ENCODE measurements around the gene KLHL6.

Gene KLHL6

DNA sequence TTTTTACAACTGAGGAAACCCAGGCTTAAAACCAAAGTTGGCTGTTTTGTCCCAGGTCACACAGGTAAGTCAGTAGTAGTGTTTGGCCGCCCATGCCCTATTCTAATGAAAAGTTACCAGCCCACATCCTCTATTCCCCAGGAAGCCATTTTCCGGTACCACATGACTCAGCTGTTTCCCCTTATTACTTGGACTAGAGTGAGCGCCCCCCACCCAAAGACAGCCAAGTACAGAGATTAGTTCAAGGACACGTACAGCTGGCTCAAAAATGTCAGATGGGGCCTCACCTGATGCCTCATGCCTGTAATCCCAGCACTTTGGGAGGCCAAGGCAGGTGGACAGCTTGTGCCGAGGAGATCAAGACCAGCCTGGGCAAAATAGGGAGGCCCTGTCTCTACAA is 8.5 kb upstream of the KLHL6 start:
- DNase-seq: no peak

DNA sequence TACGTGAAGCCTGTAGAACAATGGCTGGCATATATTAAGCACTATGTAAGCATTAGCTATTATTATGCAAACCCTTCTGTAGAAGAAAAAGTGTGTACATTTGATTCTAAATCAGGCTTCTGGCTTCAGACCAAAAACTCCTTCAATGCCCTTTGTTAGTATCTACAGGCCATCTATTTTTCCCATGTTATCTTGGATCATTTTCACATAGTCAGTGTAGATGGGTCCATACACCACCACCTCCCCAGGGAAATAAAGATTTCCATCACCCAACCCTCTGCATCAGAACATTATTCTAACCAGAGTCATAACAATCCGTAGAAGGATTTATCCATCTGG is 8.0 kb upstream of the KLHL6 start:
- no peak for DNase-seq

DNA sequence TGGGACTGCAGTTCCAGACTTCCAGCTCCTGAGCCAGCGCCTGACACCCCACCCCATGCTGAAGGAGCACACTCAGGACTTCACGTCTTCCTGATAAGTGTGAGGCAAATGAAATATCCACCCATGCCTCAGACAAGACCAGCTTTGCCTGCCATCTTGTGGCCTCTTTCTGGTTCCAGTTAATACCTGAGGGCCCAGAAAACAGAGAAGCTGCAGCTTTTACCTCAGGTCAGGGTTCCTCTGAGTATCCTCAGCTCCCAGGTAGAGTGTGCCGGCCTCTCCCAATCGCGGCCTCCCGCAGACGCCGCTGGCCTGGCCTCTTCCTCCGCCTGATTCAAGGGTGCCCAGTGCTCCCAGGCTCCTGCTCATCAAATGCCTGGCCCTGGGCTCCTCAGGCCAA is 5.1 kb upstream of the KLHL6 start:
- no peak for DNase-seq

DNA sequence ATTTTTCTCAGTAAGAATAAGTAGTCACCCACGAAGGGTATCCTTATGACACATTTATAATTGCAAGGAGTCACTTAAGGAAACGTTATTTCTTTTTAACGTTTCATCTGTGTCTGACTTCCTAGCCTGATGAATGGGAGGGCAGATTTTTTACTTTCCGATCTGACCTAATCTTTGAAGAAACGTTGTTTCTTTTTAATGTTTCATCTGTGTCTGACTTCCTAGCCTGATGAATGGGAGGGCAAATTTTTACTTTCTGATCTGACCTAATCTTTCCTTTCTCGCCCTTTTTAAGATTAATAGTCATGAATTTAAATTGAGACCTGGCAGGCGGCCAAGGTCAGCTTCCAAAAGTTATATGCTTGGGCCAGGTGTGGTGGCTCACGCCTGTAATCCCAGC is 3.0 kb upstream of the KLHL6 start:
- DNase-seq: no peak

DNA sequence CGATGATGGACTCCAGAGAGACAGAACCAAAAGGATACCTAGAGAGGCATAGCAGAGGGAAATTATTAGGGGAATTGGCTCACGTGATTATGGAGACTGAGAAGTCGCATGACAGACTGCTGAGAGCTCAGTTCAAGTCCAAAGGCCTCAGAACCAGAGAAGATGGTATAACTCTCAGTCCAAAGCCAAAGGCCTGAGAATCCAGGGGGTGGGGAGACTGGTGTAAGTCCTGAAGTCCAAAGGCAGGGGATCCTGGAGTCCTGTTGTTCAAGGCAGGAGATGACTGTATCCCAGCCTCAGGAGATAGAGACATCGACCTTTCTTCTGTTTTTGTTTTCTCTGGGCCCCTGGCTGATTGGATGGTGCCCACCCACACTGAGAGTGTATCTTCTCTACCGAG is 1.2 kb upstream of the KLHL6 start:
- no peak for DNase-seq

DNA sequence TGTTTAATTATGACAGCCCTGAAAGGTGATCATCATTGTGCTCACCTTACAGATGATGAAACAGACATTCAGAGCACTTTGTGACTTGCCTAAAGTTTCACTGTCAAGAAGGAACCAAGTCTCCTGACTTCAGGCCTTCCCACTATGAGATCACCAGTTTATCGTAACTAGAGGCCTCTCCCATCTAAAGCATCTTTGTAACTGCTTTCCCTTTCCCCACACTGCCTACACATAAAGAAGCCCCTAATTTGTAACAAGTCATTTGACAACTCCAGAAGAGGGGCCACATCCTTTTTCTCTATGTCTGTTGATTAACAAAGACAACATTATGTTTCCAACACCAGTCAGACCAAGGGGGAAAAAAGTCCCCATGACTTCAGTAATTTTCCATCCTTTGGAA is 1.1 kb downstream of the KLHL6 start:
- DNase-seq: no peak

DNA sequence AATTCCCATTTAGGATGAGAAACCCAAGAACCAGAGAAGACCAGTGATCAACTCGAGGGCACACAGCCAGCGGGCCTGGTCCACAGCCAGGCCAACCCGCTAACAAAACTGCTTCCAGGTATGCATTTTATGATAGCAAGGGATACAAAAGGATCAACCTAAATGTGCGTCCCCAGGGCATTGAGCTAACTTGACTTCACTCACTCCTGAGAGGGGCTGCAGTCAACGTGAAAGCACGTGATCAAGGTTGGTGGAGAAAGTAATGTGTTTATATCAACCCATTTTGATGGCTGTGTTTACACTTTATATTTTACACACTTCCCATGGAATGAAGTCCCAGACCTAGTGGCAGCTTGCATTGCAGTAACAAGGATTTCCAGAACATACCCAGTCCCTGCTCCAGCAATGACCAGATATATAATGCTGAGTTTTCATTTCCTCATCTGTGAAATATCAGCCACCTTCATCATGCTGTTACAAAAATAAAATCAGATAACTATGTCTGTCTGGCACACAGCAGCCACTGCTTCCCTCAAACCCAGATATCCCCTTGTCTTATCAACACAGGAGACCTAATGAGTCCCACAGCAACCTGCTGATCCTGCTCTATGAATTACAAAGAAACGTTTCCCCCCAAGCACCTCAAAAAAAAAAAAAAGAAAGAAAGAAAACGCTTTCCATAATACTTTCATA is 2.0 kb downstream of the KLHL6 start:
- DNase-seq: no peak

DNA sequence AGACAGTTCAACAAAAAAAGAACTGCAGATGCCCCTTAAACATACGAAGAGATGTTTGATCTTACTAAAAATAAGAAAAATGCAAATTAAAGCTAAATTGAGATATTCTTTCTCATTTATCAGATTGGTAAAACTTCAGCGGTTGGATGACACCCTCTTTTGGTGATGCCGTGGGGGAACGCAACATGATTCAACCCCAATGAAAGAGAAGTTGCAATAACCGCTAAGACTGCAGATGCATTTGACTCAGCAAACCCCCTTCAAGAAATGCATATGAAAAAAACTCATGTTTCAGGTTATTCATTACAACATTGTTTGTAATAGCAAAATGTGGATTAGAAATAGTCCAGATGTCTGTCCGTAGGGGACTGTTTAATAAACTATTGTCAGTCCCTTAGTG is 3.6 kb downstream of the KLHL6 start:
- DNase-seq: no peak

DNA sequence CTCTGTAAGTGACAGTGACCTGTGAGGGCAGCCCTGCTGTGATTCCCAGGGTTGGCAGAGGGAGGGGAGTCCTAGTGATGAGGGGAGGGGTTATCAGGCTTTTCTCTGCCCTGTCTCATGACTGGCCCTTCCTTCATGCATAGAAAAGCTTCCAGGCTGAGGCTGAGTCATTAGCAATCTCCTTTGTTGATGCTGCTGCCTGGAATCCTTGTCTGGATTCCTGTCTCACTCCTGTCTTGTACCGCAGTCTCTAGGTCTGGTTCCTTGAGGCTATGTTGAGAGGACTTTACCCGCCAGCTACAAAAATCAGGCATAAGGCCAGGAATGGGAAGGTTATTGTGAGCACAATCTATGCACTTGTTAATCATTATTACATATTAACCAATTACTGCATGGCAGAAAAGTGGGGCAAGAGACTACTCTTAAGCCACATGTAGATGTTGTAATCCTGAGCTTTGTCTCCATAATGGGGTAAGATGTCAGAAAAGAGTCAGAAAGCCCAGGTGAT is 7.2 kb downstream of the KLHL6 start:
- no peak for DNase-seq

DNA sequence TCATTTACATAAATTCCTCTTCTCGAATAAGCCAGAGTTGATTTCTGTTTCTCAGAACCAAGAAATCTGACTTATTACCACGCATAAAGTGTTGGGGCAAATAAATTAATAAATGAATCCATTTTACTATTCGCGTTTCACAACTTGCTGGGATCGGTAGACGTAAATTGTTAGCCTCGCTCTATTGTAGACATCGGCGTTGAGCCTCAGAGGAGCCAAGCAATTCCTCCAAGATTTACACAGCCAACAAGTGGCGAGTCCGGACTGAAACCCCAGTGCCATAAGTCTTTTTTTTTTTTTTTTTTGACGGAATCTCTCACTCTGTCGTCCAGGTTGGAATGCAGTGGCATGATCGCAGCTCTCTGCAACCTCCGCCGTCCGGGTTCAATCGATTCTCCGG is 8.9 kb downstream of the KLHL6 start:
- DNase-seq: no peak

DNA sequence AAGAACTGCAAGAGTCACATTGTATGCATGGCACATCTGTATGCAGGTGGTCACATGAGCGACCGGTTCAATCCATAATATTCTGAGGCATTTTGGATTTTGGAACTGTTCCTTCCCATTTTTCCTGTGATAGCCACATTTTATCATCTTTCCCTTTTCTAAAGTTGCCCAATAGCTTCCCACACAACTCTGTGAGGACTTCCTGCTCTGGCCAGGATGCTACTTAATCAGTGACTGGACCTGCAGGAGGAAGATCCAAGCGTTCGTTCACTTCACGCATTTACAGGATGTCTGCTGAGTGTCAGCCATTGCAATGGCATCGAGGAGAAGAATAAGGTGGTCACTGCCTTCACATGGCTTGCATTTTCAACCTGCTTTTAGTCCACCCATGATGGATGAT is 9.8 kb downstream of the KLHL6 start:
- no peak for DNase-seq

DNA sequence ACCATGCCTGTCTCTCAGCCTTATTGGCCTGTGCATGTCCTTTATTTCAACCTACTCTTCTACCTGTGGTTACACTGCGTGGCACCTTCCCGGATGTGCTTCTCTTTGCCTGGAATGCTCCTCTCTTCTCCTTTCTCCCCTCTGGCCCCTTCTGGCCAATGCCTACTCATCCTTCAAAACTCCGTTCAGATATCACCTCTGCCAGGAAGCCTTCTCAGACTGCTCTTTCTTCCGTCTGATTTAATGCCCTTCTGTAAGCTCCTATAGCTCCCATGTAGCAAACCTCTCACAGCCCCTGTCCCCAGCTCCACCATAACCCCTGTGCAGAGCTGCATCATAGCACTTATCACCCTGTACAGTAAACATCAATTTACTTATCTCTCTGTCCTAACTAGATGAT is 13.2 kb downstream of the KLHL6 start:
- no peak for DNase-seq

DNA sequence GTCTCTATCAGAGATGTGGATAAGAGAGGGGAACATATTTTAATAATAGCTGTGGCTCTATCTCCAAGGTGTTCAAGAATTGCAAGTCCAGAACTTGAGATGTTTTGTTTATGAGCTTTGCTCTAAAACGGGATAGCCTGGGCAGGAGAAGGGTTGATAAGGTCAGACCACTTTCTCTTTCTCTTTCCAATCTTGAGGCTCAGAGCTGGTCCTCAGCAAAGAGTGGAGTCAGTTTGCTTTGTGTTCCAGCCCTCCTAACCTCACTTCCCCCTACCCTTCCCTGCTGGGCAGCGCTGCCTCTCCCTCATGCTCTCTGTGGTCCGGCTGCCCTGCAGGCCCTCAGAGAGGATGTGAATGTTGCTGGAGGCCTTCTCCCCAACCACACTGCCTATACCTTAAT is 13.8 kb downstream of the KLHL6 start:
- DNase-seq: no peak

DNA sequence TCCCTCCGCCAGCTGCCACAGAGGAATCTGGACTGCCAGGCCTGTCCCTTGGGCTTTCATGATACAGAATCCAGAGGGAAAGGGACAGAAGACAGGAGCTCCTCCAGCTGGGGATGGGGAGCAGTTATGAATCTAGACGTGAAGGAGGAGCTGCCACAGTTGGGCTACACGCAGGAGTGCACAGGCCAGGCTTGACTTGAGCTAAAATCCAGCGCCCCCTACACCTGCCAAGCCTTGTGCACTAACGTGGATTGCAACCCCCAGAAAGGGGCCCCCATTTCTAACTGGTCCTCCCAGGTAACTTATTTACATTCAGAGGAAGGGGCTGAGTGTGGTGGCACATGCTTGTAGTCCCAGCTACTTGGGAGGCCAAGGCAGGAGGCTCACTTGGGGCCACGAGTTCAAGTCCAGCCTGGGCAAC is 14.3 kb downstream of the KLHL6 start:
- no peak for DNase-seq

DNA sequence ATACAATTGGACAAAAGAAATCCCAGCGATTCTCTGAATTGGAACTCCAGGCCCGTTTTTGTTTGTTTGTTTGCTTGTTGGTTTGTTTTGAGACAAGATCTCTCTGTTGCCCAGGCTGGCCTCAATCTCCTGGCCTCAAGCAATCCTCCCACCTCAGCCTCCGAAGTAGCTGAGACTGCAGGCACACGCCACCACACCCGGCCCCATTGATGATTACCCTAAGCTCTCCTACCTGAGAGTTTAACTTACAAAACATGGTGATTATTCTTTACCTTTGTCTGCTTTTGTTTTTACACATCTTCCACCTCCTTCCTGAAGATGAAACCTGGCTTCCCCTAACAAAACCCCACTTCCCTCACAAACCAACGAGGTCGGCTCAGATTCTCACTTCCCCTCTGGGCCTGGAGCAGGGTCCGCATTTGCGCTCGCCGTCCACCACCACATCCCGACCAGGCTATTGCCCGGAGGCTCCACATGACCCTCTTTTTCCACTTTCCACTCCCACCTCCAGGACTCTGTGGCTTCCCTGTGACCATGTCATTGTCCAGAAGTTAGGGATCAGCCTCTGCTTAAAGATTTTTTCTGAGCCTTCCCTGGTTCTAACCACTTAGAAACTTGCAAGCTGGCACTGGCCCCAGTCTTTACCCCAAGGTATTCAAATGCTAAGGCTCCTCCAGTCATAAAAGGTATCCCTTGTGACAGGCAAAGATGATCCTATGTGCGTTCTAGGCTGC is 14.8 kb downstream of the KLHL6 start:
- no peak for DNase-seq

DNA sequence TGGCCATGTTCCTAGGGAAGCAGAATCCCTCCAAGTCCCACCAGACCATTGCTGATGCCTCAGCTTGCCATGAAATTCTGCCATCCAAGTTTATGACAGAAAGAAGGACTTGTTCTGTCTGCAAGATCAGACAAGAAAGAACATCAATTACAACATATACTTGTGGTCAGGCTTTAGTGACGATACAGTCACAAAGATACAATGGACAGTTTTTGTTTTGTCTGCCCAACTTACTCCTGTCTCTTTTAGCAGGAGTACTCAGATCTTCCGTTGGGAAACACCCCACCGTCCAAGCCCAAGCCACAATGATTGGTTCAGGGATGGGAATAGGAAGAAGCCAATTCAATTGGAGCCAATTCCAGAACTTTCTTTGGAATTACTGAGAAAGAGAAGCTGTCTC is 15.7 kb downstream of the KLHL6 start:
- DNase-seq: no peak

DNA sequence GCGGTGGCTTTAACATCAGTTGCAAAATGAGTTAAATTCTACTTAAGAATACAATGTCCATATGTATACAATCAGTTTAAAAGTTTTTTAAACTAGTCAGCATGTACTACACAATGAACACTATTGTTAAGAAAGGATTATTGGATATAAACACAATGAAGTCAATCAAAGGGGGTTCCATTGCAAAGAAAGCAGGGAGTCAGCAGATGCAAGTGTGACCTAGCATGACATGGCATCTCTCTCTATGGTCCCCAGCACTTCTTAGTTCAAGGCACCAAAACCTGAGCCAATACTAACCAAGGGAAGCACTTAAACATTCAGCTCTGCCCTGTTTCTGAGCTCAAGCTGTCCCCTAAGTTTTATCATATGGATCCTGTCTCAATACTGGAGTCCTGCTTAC is 17.0 kb downstream of the KLHL6 start:
- no peak for DNase-seq

DNA sequence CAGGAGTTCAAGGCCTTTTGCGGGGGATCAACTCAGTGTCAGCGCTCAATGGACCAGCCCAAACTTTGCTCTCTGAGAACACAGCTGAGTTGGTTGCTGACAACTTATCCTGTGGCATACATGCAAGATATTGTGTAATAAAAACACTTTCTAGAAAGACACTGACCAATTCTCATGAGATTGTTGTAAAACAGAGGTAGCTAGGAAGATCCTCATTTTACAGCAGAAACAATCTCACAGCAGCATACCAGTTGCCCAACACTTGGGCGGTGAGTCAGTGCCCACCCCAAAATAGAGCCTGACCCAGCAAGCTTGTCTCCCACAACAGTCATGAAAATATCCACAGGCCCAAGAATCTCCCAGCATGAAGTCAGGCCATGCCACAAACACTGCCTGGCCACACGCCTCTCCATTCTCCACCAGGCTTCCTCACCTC is 18.2 kb downstream of the KLHL6 start:
- no peak for DNase-seq

DNA sequence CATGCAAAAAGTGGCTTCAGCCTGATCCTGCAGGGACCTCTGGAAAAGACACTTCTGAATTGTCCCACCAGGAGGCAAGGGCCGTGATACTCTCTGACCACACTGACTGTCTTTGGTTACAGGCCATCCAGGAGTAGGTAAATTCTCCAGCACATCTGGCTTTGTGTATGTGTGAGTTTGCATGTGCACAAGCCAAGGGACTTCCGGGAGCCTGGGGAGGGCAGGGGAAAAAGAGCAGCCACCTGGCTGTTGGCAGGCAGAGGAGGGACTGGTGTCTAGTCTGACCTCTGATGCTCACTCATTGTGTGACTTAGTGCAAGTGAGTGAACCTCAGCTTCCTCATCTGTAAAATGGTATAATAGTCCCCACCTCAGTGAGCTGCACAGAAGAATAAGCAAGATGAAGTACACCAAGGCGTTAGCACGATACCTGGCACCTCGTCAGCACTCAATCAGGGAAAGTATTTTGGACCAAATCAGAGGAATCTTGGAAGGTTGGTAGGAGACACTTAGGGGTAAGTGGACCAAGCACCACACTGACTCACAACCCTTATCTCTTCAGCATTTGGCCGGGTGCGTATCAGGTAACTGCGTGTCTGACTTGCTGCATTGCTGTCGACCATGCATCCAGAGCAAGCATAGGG is 19.1 kb downstream of the KLHL6 start:
- DNase-seq: no peak

DNA sequence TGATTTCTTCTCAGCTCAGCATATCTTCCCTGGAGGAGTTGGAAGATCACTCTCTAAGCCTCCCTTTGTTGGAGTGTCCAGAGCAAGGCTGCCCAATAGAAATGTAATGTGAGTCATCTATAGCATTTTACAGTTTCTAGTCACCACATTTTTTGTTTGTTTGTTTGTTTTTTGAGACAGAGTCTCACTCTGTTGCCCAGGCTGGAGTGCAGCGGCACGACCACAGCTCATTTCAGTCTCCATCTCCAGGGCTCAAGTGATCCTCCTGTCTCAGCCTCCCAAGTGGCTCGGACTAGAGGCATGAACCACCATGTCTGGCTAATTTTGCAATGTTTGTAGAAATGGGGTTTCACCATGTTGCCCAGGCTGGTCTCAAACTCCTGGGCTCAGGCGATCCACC is 21.3 kb downstream of the KLHL6 start:
- no peak for DNase-seq

DNA sequence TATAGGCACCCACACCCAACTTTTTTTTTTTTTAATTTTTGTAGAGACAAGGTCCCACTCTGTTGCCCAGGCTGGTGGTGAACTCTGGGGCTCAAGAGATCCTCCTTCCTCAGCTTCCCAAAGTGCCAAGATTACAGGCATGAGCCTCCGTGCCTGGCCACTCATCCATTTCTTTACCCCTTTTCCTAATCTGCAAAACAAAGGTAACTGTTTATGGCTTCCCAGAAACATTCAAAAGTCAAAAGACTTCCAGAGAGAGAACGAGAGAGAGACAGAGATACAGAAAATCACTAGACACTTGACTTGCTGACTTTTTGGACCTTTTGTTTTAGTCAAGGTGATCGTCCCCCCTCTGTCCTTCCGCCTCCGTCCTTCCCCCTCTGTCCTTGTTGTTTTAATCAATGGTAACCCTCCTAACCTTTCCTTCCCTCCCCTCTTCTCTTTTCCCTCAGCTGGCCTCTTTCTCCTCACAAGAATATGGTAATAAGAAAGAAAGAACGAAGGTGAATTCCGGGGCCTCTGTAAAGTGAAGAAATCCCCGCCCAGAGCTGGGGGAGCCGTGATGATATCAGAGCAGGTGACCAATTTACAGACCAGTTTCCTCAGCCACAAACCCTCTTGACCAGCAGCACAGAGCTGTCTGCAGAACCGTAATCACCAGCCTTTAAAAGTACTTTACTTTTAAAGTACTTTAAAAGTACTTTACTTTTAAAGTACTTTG is 21.9 kb downstream of the KLHL6 start:
- DNase-seq: no peak

DNA sequence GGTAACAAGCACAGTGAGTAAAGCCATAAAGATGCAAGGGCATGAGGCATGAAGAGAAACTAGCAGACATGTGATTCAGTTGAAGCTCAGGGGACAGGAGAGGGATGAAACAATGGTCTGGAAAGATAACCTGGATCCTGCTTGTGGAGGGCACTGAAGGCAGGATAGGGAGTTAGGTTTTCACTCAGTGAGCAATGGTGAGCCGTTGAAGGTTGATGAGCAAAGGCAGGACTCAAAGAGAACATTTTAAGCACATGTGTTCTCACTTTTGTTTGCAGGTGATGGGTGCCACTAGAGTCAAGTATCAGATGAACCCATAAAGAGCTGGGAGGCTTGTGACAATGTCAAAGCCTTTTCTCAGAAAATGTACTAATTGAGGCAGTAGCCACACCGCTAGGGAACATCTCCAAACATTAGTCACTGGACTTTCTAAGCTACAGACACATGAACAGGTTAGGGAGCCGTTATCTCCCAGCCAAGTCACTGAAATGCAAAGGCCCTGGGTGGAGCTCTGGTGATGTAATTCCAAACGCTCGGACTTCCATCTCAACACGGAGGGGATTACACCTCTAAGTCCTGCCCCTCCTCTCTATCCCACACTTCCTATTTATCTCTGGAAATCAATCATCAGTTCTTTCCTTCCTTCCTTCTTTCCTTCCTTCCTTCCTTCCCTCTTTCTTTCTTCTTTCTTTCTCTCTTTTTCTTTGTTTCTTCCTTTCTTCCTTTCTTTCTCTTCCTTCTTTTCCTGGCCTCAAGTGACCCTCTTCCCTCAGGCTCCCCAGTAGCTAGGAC is 22.7 kb downstream of the KLHL6 start:
- no peak for DNase-seq

DNA sequence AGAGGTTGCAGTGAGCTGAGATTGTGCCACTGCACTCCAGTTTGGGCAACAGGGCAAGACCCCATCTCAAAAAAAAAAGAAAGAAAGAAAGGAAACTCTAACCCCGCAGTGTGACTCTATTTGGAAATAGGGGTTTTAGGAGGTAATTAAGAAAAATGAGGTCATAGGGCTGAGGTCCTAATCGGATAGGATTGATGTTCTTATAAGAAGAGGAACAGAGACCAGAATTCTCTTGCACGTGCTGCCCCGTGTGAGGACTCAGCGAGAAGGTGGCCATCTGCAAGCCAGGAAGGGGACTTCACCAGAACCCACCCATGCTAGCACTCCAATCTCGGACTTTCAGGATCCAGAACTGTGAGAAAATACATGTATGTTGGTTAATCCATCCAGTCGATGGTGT is 25.8 kb downstream of the KLHL6 start:
- no peak for DNase-seq
